Measurements from ENCODE around the gene KPNA3.

The KPNA3 gene

DNA sequence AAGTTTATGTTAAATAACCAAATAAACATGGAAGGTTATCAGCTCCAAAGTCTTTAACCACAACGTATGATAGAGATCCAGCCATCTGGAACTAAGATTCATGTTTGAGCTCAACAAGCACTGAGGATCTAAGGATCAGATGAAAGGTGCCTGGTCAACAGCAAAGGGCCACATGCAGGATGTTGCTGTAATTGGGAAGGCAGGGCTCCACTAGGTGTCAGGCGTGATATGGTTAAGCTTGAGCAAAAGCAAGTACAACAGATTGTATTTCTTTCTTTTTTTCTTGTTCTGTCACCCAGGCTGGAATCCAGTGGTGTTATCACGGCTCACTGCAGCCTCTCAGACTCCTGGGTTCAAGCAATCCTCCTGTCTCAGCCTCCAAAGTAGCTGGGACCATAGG, 113.2 kb downstream of the KPNA3 start:
- peak in 1 of 51 donors; percentile 12 for DNase-seq

DNA sequence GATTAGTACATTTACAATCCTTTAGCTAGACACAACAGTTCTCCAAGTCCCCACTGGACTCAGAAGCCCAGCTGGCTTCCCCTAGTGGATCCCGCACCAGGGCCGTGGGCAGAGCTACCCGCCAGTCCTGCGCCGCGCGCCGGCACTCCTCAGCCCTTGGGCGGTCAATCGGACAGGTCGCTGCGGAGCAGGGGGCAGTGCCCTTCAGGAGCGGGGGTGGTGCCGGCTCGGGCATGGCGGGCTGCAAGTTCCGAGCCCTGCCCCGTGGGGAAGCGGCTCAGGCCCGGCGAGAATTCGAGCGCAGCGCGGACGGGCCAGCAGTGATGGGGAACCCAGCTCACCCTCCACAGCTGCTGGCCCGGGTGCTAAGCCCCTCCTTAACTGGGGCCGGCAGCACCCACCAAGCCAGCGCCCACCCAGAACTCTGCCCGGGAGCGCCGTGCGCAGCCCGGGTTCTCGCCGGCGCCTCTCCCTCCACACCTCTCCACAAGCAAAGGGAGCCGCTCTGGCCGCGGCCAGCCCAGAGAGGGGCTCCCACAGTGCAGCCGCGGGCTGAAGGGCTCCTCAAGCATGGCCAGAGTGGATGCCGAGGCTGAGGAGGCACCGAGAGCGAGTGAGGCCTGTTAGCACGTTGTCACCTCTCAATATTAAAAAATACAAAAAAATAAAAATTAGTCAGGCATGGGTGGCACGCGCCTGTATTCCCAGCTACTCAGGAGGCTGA, 114.1 kb downstream of the KPNA3 start:
- no peak for DNase-seq

DNA sequence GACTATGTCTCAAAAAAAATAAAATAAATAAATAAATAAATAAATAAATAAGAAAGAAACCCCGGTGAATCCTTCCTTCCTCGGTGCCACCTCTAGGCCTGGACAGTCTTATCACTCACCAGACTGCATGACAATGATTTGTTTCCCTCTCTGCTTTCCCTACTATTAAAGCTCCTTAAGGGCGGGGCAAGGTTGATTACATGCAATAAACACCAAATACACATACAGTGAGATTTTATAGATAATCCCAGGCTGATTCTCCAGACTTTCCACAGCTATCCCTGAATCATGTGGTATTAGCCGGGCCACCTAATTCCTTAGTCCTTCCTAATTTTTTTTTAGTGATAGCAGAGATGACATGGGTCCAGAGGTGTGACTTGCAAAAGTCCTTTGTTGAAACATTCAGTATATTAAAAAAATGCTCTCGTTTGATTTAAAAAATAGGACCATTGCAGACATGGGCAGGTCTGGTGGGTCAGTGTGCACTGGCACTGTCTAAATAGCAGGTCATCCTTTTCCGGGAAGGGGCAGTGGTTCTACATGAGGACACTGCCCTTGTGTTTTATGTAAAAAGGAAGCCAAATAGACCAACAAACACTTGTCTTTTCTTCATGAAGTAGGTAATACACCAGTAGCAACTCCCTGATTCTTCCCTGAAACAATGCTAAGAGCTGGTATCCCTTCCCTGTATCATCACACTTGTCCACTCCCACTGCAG, 115.7 kb downstream of the KPNA3 start:
- no peak for DNase-seq

- no peak for DNase-seq
These were observed 121.7 kb downstream of the KPNA3 start for GRCh38 chr13:49670828-49671227.

DNA sequence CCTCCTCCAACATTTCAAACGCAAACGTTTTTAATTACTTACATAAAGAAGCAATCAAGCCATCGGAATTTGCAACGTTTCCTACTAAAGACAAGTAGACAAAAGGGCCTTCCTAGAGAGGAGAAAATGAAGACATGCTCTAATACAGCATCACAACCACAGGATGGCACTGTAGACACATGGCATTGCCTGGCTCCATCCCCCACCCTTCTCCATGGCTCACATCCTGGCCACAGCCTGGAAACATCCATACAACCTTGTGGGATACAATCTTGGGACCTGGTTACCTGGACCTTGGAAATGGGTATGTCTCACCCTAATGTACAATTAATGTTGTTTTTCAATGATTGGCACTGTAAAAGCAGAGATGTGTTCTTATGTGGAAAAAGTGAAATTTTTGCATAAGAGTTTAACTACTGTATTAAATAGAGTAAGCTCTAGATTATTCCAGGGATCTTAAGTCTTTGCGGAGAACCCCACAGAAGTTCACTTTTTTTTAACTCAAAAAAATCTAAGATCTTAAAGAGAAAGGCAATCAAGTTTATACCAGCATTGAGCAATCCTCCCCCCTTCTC, 122.7 kb downstream of the KPNA3 start:
- DNase-seq = peak in 37 of 51 donors; percentile 2 to 69 (median 36)

- no peak for DNase-seq
These were observed 124.7 kb downstream of the KPNA3 start for GRCh38 chr13:49667773-49668172.

GRCh38 chr13:49664606-49665005, 127.9 kb downstream of the KPNA3 start:
- DNase-seq = no peak

GRCh38 chr13:49657241-49657641, 135.2 kb downstream of the KPNA3 start:
- peak in 6 of 51 donors; percentile 3 to 35 (median 19) for DNase-seq

DNA sequence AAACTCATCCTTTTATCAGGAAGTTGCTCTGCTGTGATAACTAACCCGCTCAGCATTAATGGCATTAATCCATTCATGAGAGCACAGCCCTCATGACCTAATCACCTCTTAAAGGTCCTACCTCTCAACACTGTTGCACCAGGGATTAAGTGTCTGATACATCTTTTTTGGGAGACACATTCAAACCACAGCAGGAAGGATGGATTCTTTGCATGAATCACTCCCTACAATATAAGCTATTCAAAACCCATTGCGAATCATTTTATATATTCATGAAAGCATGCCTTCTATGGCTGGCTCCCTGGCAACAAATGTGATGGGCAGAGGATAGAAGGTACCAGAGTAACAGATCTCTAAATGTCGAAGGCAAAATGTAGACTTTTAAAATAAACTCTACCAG, 136.6 kb downstream of the KPNA3 start:
- DNase-seq = no peak

- DNase-seq = no peak
These were observed 138.5 kb downstream of the KPNA3 start for GRCh38 chr13:49654011-49654410.

GRCh38 chr13:49653478-49653877, 139.0 kb downstream of the KPNA3 start:
- no peak for DNase-seq

GRCh38 chr13:49652355-49653305, 139.9 kb downstream of the KPNA3 start:
- DNase-seq = peak in 7 of 51 donors; percentile 2 to 24 (median 6)

DNA sequence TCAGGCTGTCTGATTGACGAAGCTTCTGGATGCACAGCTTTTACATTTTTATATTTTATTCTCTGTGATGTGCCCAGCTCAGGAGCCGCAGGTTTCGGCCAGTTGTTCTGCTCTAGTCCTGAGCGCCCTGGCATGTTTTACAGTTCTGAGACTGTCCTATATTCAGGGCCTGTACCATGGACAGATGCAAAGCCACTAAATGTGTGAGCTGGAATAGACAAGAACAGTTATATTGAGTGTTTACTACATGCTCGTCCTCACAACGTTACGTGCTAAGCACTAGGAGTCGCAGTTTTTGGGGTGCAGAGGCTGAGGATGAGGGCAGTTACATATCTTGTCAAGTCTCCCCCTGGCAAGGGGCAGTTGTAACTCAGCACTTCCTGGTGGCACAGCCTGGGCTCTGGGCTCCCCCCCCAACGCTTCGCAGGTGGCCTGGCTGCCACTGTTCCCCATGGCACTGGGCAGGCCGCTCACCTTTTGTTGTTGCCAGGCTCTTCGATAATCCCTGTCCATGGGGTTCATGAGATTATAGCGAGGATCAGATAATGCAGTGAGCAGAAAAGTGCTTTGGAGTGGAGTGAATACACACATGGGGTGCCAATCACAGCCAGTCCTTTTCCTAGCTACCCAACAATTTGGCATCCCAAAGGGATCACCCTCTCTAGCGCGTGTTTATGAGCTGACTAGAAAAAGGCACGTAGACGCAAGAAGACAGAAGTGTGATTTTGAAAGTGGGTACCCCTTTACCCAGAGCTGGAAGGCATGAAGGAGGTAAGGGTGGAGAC, 140.7 kb downstream of the KPNA3 start:
- no peak for DNase-seq

- no peak for DNase-seq
These were observed 142.5 kb downstream of the KPNA3 start for GRCh38 chr13:49649963-49650312.

Measured in hypothalamus (tissue), 51 donors.